KOPT-K1 (cell line): ENCODE data around the gene INO80D.
"Not testable (repeated sequence)": the region's sequence is repeated elsewhere in the genome, so short reads cannot be mapped to it uniquely, and the experiment has no call there.

Source experiments
- H3K27ac ChIP-seq: fragments of 200-600 bp; sonication (generic); 2 replicates; pipeline ENCODE4 v1.5.1; 2016; ENCODE audit warnings: antibody characterized with exemption, mild to moderate bottlenecking, low read depth, low read length; ENCODE audit not compliant: poor library complexity, severe bottlenecking
- H3K36me3 ChIP-seq: fragments of 200-600 bp; sonication (generic); 2 replicates; pipeline ENCODE4 v1.5.1; 2017; ENCODE audit warnings: antibody characterized with exemption, mild to moderate bottlenecking, low read length, moderate library complexity; ENCODE audit not compliant: insufficient read depth
- H3K9me3 ChIP-seq: fragments of 200-600 bp; sonication (generic); 2 replicates; pipeline ENCODE4 v1.5.1; 2017; ENCODE audit warnings: antibody characterized with exemption, low read length, mild to moderate bottlenecking; ENCODE audit not compliant: insufficient read depth, poor library complexity, severe bottlenecking

Gene INO80D

GRCh38 chr2:205986334-205986733 lies 99.6 kb downstream of the INO80D start:
- H3K36me3 ChIP-seq, H3K27ac ChIP-seq, H3K9me3 ChIP-seq: not testable (repeated sequence)

DNA sequence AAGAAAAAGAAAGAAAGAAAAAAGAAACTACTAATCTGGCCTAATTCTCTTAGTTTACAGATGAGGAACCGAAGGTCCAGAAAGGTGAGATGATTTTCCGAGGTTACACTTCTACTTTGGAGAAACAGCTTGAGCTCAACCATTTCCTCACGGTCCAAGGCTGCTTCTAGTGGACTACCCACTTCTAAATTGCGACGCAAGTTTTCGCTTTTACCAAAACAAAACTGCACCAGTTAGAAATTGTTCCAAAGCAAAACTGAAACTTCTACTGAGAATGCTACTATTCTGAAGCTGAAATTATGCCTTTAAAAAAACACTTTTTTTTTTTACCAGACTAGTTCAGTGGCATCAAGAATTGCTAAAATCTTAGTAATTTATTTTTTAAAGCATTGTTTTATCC lies 101.6 kb downstream of the INO80D start:
- Histone ChIP-seq H3K27ac (no peak overlapping the region), H3K36me3 (no peaks in the 10 kb centered on the region), H3K9me3 (no peaks in the 10 kb centered on the region)

- Histone ChIP-seq H3K9me3 (no peaks in the 10 kb centered on the region), H3K27ac (no peak overlapping the region), H3K36me3 (no peaks in the 10 kb centered on the region)
Observed at GRCh38 chr2:205982776-205983327, 103.1 kb downstream of the INO80D start.

DNA sequence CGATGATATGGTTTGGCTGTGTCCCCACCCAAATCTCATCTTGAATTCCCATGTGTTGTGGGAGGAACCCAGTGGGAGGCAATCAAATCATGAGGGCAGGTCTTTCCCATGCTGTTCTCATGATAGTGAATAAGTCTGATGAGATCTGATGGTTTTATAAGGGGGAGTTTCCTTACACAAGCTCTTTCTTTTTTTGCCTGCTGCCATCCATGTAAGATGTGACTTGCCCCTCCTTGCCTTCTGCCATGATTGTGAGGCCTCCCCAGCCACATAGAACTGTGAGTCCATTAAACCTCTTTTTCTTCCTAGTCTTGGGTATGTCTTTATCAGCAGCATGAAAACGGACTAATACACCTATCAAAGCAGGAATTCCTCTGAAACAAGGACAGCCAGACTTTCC lies 107.2 kb downstream of the INO80D start:
- H3K9me3 ChIP-seq, H3K27ac ChIP-seq, H3K36me3 ChIP-seq: not testable (repeated sequence)

DNA sequence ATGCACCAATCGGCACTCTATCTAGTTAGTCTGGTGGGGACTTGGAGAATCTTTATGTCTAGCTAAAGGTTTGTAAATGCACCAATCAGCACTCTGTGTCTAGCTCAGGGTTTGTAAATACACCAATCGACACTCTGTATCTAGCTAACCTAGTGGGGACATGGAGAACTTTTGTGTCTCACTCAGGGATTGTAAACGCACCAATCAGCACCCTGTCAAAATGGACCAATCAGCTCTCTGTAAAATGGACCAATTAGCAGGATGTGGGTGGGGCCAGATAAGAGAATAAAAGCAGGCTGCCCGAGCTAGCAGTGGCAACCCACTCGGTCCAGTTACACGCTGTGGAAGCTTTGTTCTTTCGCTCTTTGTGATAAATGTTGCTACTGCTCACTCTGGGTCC lies 108.3 kb downstream of the INO80D start:
- H3K9me3 ChIP-seq, H3K36me3 ChIP-seq, H3K27ac ChIP-seq: not testable (repeated sequence)

DNA sequence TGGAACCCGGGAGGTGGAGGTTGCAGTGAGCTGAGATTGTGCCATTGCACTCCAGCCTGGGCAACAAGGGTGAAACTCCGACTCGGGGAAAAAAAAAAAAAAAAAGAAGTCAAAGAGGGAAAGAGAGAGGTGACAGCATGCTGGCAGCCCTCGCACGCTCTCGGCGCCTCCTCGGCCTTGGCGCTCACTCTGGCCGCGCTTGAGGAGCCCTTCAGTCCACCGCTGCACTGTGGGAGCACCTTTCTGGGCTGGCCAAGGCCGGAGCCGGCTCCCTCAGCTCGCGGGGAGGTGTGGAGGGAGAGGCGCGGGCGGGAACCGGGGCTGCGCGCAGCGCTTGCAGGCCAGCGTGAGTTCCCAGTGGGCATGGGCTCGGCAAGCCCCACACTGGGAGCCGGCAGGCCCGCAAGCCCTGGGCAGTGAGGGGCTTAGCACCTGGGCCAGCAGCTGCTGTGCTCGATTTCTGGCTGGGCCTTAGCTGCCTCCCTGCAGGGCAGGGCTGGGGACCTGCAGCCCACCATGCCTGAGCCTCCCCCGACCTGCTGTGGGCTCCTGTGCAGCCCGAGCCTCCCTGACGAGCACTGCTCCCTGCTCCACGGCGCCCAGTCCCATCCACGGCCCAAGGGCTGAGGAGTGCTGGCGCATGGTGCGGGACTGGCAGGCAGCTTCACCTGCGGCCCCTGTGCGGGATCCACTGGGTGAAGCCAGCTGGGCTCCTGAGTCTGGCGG lies 108.9 kb downstream of the INO80D start:
- H3K36me3 ChIP-seq, H3K9me3 ChIP-seq, H3K27ac ChIP-seq: not testable (repeated sequence)

- Histone ChIP-seq H3K9me3 (no peaks in the 10 kb centered on the region), H3K27ac (no peak overlapping the region), H3K36me3 (no peaks in the 10 kb centered on the region)
Observed at GRCh38 chr2:205976120-205976814, 109.7 kb downstream of the INO80D start.

DNA sequence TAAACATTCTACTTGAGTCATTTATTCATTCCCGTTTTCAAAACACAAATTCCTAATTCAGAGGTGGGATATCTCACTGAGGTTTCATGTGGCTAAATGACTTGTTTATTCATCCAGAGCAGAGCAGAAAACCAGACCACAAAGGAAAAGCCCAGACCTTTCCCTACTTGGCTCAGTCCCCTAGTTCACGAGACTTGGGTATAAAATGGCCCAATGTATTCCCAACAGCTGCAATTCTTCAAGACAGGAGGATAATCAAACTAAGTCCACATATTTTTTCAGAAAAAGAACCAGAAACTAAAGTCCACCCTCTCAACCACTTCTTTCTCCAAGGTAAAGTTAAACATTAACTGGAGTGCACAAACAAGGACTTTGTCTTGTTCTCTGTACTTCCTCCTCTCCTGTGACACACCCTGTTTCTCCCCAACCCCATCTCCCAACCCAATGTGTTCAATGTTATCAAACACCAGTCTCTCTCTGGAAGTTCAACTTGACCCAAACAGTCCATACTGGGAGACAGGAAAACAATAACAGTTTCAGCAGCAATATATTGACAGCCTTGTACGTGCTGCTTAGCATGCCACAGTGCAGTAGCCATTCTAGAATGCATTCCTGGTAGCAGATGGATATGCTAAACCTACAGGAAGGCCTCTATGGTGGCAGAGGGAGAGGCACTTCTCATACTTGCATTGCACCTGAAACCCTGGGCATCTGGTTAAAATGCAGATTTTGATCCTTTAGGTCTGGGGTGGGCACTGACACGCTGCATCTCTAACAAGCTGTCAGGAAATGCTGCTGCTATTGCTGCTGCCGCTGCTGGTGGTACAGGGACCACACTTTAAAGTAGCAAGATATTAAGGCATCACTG lies 110.7 kb downstream of the INO80D start:
- Histone ChIP-seq H3K36me3 (no peaks in the 10 kb centered on the region), H3K9me3 (no peaks in the 10 kb centered on the region), H3K27ac (no peak overlapping the region)

DNA sequence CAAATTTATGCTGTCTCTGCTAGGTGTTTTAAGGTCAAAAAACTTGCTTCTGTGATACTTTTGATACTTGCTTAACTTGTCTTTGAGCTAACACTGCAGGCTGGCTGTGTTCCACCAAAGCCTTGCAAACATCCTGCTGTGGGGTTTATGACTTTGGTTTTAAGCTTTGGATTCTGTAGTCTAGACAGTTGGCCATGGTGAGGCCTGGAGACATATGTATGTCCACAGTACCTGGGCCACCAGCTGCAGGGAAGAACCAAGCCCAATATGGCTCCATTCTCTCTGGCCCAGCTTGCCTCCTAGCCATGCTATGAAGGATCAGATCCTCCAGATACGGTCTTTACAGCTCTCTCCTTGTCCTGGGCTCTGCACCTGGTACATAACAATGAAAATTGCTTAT lies 113.9 kb downstream of the INO80D start:
- Histone ChIP-seq H3K36me3 (no peaks in the 10 kb centered on the region), H3K9me3 (no peaks in the 10 kb centered on the region), H3K27ac (no peak overlapping the region)

GRCh38 chr2:205970348-205970747 lies 115.6 kb downstream of the INO80D start:
- H3K27ac ChIP-seq = no peak overlapping the region
- no peaks in the 10 kb centered on the region for H3K36me3 ChIP-seq
- H3K9me3 ChIP-seq = no peaks in the 10 kb centered on the region

GRCh38 chr2:205969584-205969983 lies 116.4 kb downstream of the INO80D start:
- H3K9me3 ChIP-seq = no peaks in the 10 kb centered on the region
- no peak overlapping the region for H3K27ac ChIP-seq
- H3K36me3 ChIP-seq = no peaks in the 10 kb centered on the region

GRCh38 chr2:205967391-205968075 lies 118.4 kb downstream of the INO80D start:
- Histone ChIP-seq H3K9me3 (no peaks in the 10 kb centered on the region), H3K36me3 (no peaks in the 10 kb centered on the region), H3K27ac (no peak overlapping the region)

DNA sequence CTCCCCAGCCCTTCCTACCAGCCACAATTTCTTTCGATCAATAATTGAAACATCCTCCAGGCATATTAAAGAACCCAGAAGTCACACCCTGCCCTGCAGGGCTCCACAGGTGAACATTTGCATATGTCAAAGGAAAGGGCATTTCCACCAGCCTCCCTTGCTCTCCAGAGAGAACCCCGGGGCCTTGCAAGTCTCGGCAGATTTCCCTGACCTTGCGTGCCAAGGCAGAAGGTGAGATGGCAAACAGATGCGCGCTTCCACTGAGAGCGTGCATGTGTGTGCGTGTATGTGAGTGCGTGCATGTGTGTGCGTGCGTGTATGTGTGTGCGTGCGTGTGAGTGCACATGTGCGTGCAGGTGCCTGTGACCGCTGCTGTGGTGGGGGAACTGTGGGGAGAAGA lies 120.3 kb downstream of the INO80D start:
- no peak overlapping the region for H3K27ac ChIP-seq
- no peaks in the 10 kb centered on the region for H3K36me3 ChIP-seq
- H3K9me3 ChIP-seq = no peaks in the 10 kb centered on the region

DNA sequence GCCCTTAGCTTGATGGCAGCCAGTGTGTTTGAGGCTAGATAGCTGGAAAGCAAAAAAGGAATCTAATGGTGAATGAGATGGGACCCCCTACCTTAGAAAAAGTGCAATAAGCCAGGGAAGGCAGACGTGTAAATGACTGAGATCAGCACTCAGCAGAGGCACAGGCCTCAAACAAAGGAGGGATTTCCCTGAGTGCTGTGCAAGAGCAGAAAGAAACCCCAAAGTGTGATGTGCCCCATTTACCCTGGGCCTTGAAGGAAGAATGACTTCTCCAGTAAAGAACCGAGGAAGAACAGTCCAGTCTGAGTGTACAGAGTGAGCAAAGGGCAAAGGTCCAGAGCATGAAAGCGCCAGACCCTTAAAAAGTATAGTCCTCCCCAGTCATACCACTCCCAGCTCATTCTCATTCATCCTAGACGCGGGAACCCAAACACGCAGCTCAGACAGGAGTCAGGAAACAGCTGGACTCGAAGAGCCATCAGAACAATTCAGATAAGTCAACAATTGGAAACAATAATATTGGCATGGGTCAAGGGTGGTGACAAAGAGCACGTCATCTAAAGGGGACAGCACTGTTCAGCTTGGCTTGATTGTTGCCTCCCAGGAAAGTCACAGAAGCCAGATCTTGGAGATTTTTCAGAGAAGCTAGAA lies 121.7 kb downstream of the INO80D start:
- Histone ChIP-seq H3K9me3 (no peaks in the 10 kb centered on the region), H3K36me3 (no peaks in the 10 kb centered on the region), H3K27ac (no peak overlapping the region)
